CD14-positive monocyte (primary cell): ENCODE measurements around the gene APOO. TPM values are rescaled to one million over a fixed set of nuclear protein-coding genes. Genes with fewer than 3 reads are reported as not detected.
A peak's percentile ranks its signal among the peaks of the same experiment; 100 is the strongest.

Source experiments
- DNase-seq, 3 donors: peaks; one replicate each; pipeline ENCODE4 v3.0.0-alpha.2; 2011 to 2022
- H2AFZ ChIP-seq: 2 replicates; pipeline ENCODE4 v1.6.0; 2012; ENCODE audit warnings: mild to moderate bottlenecking, low read depth, low read length, inconsistent platforms; ENCODE audit not compliant: insufficient read depth, poor library complexity, severe bottlenecking
- H3K27ac ChIP-seq, 2 donors: 1 replicate in 1 of 2; 2 replicates in 1 of 2; pipeline ENCODE4 v1.5.1; 2012 to 2013; ENCODE audit warnings: low read length in 2 of 2, control low read depth in 1 of 2, inconsistent platforms in 1 of 2, low read depth in 1 of 2, mild to moderate bottlenecking in 1 of 2
- H3K27me3 ChIP-seq, 2 donors: one replicate each; pipeline versions ENCODE4 v1.6.0 to v1.6.1; 2011 to 2013; ENCODE audit warnings: low read length in 2 of 2; ENCODE audit not compliant: control insufficient read depth in 2 of 2, insufficient read depth in 2 of 2
- H3K36me3 ChIP-seq, 2 donors: replicated peaks in 1 of 2; 1 replicate in 1 of 2; 2 replicates in 1 of 2; pipeline versions ENCODE4 v1.5.1 to v1.6.1; 2012 to 2013; ENCODE audit warnings: low read length in 2 of 2, control low read depth in 1 of 2, inconsistent platforms in 1 of 2, mild to moderate bottlenecking in 1 of 2; ENCODE audit not compliant: insufficient read depth in 2 of 2, control insufficient read depth in 1 of 2
- H3K4me1 ChIP-seq, 2 donors: 1 replicate in 1 of 2; 2 replicates in 1 of 2; pipeline versions ENCODE4 v1.5.1 to v1.6.1; 2012 to 2013; ENCODE audit warnings: low read length in 2 of 2, control low read depth in 1 of 2, inconsistent platforms in 1 of 2, mild to moderate bottlenecking in 1 of 2, moderate library complexity in 1 of 2; ENCODE audit not compliant: insufficient read depth in 2 of 2, control insufficient read depth in 1 of 2
- H3K4me2 ChIP-seq: replicated peaks from 2 replicates; pipeline ENCODE3; 2012; ENCODE audit warnings: low read length, moderate library complexity, mild to moderate bottlenecking; ENCODE audit not compliant: poor library complexity, severe bottlenecking; ENCODE audit errors: extremely low read depth
- H3K4me3 ChIP-seq, 3 experiments: fragments of 200-600 bp in 1 of 3; sonication (generic) in 1 of 3; replicated peaks in 1 of 3; 1 replicate in 2 of 3; 2 replicates in 1 of 3; pipeline ENCODE4 v1.5.1; 2011 to 2013; ENCODE audit warnings: low read length in 3 of 3, mild to moderate bottlenecking in 3 of 3, control low read depth in 2 of 3, low read depth in 2 of 3, inconsistent platforms in 1 of 3, moderate library complexity in 1 of 3
- H3K79me2 ChIP-seq: 2 replicates; pipeline ENCODE4 v1.6.0; 2012; ENCODE audit warnings: mild to moderate bottlenecking, control low read depth, inconsistent platforms, low read length, moderate library complexity; ENCODE audit not compliant: insufficient read depth
- H3K9ac ChIP-seq: 2 replicates; pipeline ENCODE4 v1.6.0; 2017; ENCODE audit warnings: low read length, mild to moderate bottlenecking; ENCODE audit not compliant: insufficient read depth, poor library complexity, severe bottlenecking
- H3K9me3 ChIP-seq, 2 donors: replicated peaks in 1 of 2; 1 replicate in 1 of 2; 2 replicates in 1 of 2; pipeline versions ENCODE4 v1.5.1 to v1.6.1; 2012 to 2013; ENCODE audit warnings: low read length in 2 of 2, control low read depth in 1 of 2; ENCODE audit not compliant: control insufficient read depth in 1 of 2, insufficient read depth in 1 of 2
- H4K20me1 ChIP-seq: 2 replicates; pipeline ENCODE4 v1.6.0; 2012; ENCODE audit warnings: mild to moderate bottlenecking, low read length, control low read depth, moderate library complexity; ENCODE audit not compliant: insufficient read depth
- H3K27ac Mint-ChIP-seq, 7 donors: one replicate each; pipeline ENCODE4 v1.8.0; 2020; ENCODE audit warnings: mild to moderate bottlenecking in 7 of 7, mixed read lengths in 7 of 7, moderate library complexity in 6 of 7, inconsistent platforms in 2 of 7
- H3K27me3 Mint-ChIP-seq, 3 donors: one replicate each; pipeline ENCODE4 v1.8.0; 2021 to 2022; ENCODE audit warnings: low read depth in 3 of 3, mild to moderate bottlenecking in 3 of 3, mixed read lengths in 3 of 3, moderate library complexity in 3 of 3, inconsistent platforms in 1 of 3
- H3K36me3 Mint-ChIP-seq, 2 donors: one replicate each; pipeline ENCODE4 v1.8.0; 2020; ENCODE audit warnings: mixed read lengths in 2 of 2, inconsistent platforms in 1 of 2, mild to moderate bottlenecking in 1 of 2
- H3K4me1 Mint-ChIP-seq: one replicate; pipeline ENCODE4 v1.8.0; 2020; ENCODE audit warnings: mild to moderate bottlenecking, mixed read lengths
- H3K4me3 Mint-ChIP-seq, 2 donors: one replicate each; pipeline ENCODE4 v1.8.0; 2020; ENCODE audit warnings: mild to moderate bottlenecking in 2 of 2, mixed read lengths in 2 of 2, moderate library complexity in 1 of 2
- H3K9me3 Mint-ChIP-seq, 7 donors: one replicate each; pipeline ENCODE4 v1.8.0; 2020 to 2022; ENCODE audit warnings: mixed read lengths in 7 of 7, mild to moderate bottlenecking in 6 of 7, moderate library complexity in 6 of 7, inconsistent platforms in 2 of 7
- CTCF ChIP-seq: fragments of 200-600 bp; IDR thresholded peaks from one replicate; pipeline ENCODE4 v1.8.0; 2022; ENCODE audit warnings: antibody characterized with exemption, mild to moderate bottlenecking
- WGBS: methylation state at CpG from one replicate; pipeline ENCODE4 v1.1.5; 2013; ENCODE audit warnings: missing lambda C conversion rate; ENCODE audit not compliant: insufficient coverage; 5-methylcytosine and 5-hydroxymethylcytosine counted together
- intact Hi-C, 2 donors: fragments of 100-400 bp; cut with micrococcal nuclease; formaldehyde crosslinking; loops; one replicate each; pipeline versions ENCODE4 v1.15.0 to v1.15.1; 2023
- polyA plus RNA-seq, 3 donors: library from polyadenylated mRNA; depleted of rRNA in 1 of 3; unstranded in 2 of 3; stranded (reverse) in 1 of 3; fragments of 300-500 nt in 2 of 3; fragments of >200 nt in 1 of 3; fragmentation: Illumina TruSeq in 2 of 3; gene quantifications; 1 replicate in 2 of 3; 2 replicates in 1 of 3; pipeline ENCODE4 v1.2.3, GENCODE V29; 2012 to 2021

The APOO gene
- polyA plus RNA-seq, 3 donors: 3.3 to 8.3 (median 4.6) TPM

GRCh38 chrX:23788521-23788920, 119.2 kb downstream of the APOO start:
- Mint-ChIP-seq H3K4me3 (no peak overlapping the region), H3K27ac (peak overlapping the region in 5 of 7 donors; percentile 24 to 86 (median 58)), H3K27me3 (peaks cover 0 to 5% (median 0%) of the 10 kb centered on the region in 3 donors), H3K36me3 (peaks cover 24 to 31% of the 10 kb centered on the region in 2 donors), H3K9me3 (peaks cover 0 to 16% (median 9%) of the 10 kb centered on the region in 7 donors), H3K4me1 (peaks cover 16% of the 10 kb centered on the region)
- DNase-seq: no peak
- TF ChIP-seq CTCF: no peak
- intact Hi-C loops: loop anchor here (2.0 to 10.0 kb wide), 3 partner anchors 16 to 114 kb away; no protein-coding TSS in a partner anchor
- Histone ChIP-seq H3K9me3 (peaks cover 0 to 3% of the 10 kb centered on the region in 2 donors), H3K27me3 (no peaks in the 10 kb centered on the region), H3K4me2 (no peak overlapping the region), H3K4me1 (peaks cover 20 to 29% of the 10 kb centered on the region in 2 donors), H2AFZ (no peak overlapping the region), H3K27ac (peak overlapping the region in 1 of 2 donors; percentile 47), H3K9ac (no peak overlapping the region), H4K20me1 (peaks cover 25% of the 10 kb centered on the region), H3K79me2 (peaks cover 24% of the 10 kb centered on the region), H3K4me3 (no peak overlapping the region), H3K36me3 (peaks cover 17 to 26% of the 10 kb centered on the region in 2 donors)

- peaks cover 17 to 27% of the 10 kb centered on the region in 2 donors for H3K36me3 ChIP-seq
- Mint-ChIP-seq H3K27me3 (peaks cover 0 to 5% (median 0%) of the 10 kb centered on the region in 3 donors), H3K27ac (peak overlapping the region in 4 of 7 donors; percentile 58 to 77 (median 63)), H3K9me3 (peaks cover 0 to 19% (median 14%) of the 10 kb centered on the region in 7 donors), H3K4me3 (no peak overlapping the region), H3K4me1 (peaks cover 14% of the 10 kb centered on the region), H3K36me3 (peaks cover 27 to 36% of the 10 kb centered on the region in 2 donors)
- H3K4me1 ChIP-seq: peaks cover 20 to 30% of the 10 kb centered on the region in 2 donors
- no CpG with 5 or more reads among the region's 2 CpGs for WGBS
- H3K79me2 ChIP-seq: peaks cover 27% of the 10 kb centered on the region
- H3K9ac ChIP-seq: no peak overlapping the region
- H3K27me3 ChIP-seq: no peaks in the 10 kb centered on the region
- no peak overlapping the region for H3K4me2 ChIP-seq
- no peak overlapping the region for H3K4me3 ChIP-seq
- peak overlapping the region in 1 of 2 donors; percentile 47 for H3K27ac ChIP-seq
- DNase-seq: no peak
- peaks cover 0 to 3% of the 10 kb centered on the region in 2 donors for H3K9me3 ChIP-seq
- TF ChIP-seq CTCF: no peak
- intact Hi-C loops: loop anchor here (2.0 to 10.0 kb wide), 3 partner anchors 17 to 115 kb away; no protein-coding TSS in a partner anchor
- H2AFZ ChIP-seq: no peak overlapping the region
- peaks cover 26% of the 10 kb centered on the region for H4K20me1 ChIP-seq
Observed at GRCh38 chrX:23787745-23788118, 120.0 kb downstream of the APOO start.
